GM21619 (cell line): Measurements from ENCODE around the gene ACTN4.

Experiments used
- ATAC-seq: cut with Tn5 transposase; IDR thresholded peaks from one replicate; pipeline ENCODE4 v1.9.1; 2021; ENCODE audit not compliant: unreplicated experiment

The ACTN4 gene

DNA sequence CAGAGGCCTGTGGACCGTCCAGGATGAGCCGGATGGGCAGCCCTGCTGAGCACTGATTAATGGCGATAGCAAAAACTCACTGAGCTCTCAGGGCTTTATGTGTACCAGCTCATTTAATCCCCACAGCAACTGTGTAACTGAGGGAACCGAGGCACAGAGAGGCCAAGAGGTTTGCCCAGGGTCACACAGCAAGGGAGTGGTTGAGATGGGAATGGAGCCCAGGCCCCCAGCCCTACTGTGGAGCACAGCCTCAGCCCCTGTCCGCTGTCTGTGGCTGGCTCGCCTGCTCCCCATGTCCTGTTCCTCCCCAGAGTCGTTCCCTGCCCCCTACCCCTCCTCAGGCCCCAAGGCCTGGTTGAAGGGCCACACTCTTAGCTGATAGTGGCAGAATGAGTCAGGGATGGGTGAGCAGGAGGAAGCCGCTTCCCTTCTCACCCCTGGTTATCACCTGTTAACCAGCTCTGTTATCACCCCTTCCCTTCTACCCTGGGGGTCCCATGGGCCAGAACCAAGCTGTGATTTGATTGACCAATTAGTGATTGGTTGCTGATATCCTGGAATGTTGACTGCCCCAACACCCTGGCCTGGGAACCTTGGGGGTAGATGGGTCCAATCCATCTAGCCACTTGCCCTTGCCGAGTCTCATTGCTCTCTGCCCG, 75.6 kb downstream of the ACTN4 start:
- ATAC-seq, result no peak

- ATAC-seq, result no peak
Observed at GRCh38 chr19:38723606-38723965, 76.1 kb downstream of the ACTN4 start.

DNA sequence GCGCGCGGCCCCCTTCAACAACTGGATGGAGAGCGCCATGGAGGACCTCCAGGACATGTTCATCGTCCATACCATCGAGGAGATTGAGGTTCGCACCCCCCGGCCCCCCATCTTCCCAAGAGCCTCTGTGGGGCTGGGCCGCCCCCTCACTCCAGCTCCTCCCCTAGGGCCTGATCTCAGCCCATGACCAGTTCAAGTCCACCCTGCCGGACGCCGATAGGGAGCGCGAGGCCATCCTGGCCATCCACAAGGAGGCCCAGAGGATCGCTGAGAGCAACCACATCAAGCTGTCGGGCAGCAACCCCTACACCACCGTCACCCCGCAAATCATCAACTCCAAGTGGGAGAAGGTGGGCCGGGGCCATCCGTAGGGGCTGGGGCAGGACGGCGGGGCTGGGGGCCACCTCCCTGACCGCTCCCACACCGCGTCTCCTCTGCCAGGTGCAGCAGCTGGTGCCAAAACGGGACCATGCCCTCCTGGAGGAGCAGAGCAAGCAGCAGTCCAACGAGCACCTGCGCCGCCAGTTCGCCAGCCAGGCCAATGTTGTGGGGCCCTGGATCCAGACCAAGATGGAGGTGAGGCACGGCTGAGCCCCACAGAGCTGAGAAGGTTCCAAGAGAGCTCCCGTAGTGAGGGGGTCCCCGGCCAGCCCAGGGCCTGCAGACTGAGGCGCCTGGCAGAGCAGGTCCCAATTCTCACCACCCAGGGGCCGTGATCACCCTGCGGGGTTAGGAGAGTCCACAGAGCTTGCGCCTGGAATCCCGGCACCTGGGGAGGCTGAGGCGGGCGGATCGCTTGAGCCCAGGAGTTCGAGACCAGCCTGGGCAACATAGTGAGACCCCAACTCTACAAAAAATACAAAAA, 76.8 kb downstream of the ACTN4 start:
- ATAC-seq, result no peak

GRCh38 chr19:38725469-38726283, 78.2 kb downstream of the ACTN4 start:
- no peak for ATAC-seq

- ATAC-seq, result no peak
Observed at GRCh38 chr19:38726284-38726673, 78.8 kb downstream of the ACTN4 start.

- ATAC-seq, result no peak
Observed at GRCh38 chr19:38726761-38727301, 79.4 kb downstream of the ACTN4 start.

- ATAC-seq, result no peak
Observed at GRCh38 chr19:38727306-38727867, 79.9 kb downstream of the ACTN4 start.

- ATAC-seq, result no peak
Observed at GRCh38 chr19:38727868-38728660, 80.6 kb downstream of the ACTN4 start.

DNA sequence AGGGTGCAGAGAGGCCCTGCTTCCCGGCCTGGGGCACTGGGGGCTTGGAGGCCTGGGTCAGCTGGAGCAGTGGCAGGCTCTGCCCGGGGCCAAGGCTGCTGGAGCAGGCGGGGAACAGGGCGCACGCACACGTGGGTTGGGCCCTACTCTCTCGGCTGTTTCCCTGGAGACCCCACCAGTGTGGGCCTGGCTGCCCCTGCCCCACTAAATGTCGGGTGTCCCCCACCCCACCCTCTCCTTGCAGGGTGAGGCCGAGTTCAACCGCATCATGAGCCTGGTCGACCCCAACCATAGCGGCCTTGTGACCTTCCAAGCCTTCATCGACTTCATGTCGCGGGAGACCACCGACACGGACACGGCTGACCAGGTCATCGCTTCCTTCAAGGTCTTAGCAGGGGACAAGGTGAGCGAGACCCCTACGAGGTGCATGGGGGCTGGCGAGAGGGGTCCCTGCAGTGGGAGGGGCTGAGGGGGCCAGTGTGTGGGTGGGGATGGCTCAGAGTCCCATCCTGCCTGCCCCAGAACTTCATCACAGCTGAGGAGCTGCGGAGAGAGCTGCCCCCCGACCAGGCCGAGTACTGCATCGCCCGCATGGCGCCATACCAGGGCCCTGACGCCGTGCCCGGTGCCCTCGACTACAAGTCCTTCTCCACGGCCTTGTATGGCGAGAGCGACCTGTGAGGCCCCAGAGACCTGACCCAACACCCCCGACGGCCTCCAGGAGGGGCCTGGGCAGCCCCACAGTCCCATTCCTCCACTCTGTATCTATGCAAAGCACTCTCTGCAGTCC, 81.5 kb downstream of the ACTN4 start:
- ATAC-seq, result no peak

GRCh38 chr19:38729653-38730469, 82.4 kb downstream of the ACTN4 start:
- ATAC-seq, result no peak

GRCh38 chr19:38730470-38730730, 83.0 kb downstream of the ACTN4 start:
- ATAC-seq, result no peak

- no peak for ATAC-seq
Observed at GRCh38 chr19:38730731-38731589, 83.5 kb downstream of the ACTN4 start.

GRCh38 chr19:38731654-38732301, 84.3 kb downstream of the ACTN4 start:
- ATAC-seq, result no peak

GRCh38 chr19:38733241-38733492, 85.7 kb downstream of the ACTN4 start:
- ATAC-seq, result no peak

GRCh38 chr19:38733493-38734175, 86.2 kb downstream of the ACTN4 start:
- no peak for ATAC-seq

DNA sequence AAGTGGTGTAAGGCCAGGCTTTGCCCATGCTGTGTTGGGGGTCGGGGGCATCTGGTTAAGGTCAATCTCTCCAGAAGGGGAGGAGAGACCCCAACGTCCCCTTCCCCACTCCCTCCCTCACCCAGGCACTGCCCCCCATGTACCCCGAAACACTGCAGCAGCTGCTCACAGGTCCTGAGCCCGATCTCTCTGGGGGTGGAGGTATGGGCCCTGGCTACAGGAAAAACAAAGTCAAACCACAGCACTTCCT, 86.7 kb downstream of the ACTN4 start:
- no peak for ATAC-seq

GRCh38 chr19:38734426-38735256, 87.2 kb downstream of the ACTN4 start:
- ATAC-seq, result no peak
